Measurements from ENCODE around the gene PLCB4.

The PLCB4 gene

GRCh38 chr20:9478771-9479170 lies 409.9 kb downstream of the PLCB4 start:
- DNase-seq, result no peak

GRCh38 chr20:9480066-9480465 lies 411.2 kb downstream of the PLCB4 start:
- no peak for DNase-seq

GRCh38 chr20:9482180-9482579 lies 413.3 kb downstream of the PLCB4 start:
- DNase-seq, result no peak

GRCh38 chr20:9483131-9483530 lies 414.2 kb downstream of the PLCB4 start:
- no peak for DNase-seq

GRCh38 chr20:9485614-9486340 lies 416.9 kb downstream of the PLCB4 start:
- DNase-seq, result no peak

GRCh38 chr20:9487231-9487630 lies 418.3 kb downstream of the PLCB4 start:
- no peak for DNase-seq

- no peak for DNase-seq
Measured at GRCh38 chr20:9488063-9488462, 419.2 kb downstream of the PLCB4 start.

- DNase-seq, result no peak
Measured at GRCh38 chr20:9490161-9490560, 421.3 kb downstream of the PLCB4 start.

GRCh38 chr20:9490631-9491030 lies 421.7 kb downstream of the PLCB4 start:
- DNase-seq, result no peak

GRCh38 chr20:9491324-9491723 lies 422.4 kb downstream of the PLCB4 start:
- no peak for DNase-seq

GRCh38 chr20:9492067-9492466 lies 423.2 kb downstream of the PLCB4 start:
- no peak for DNase-seq

- no peak for DNase-seq
Measured at GRCh38 chr20:9493803-9494202, 424.9 kb downstream of the PLCB4 start.

GRCh38 chr20:9495701-9496100 lies 426.8 kb downstream of the PLCB4 start:
- no peak for DNase-seq

- no peak for DNase-seq
Measured at GRCh38 chr20:9496155-9496554, 427.3 kb downstream of the PLCB4 start.

GRCh38 chr20:9498322-9498721 lies 429.4 kb downstream of the PLCB4 start:
- DNase-seq, result no peak

- no peak for DNase-seq
Measured at GRCh38 chr20:9499126-9499899, 430.4 kb downstream of the PLCB4 start.

- DNase-seq, result no peak
Measured at GRCh38 chr20:9500121-9500520, 431.2 kb downstream of the PLCB4 start.

GRCh38 chr20:9501473-9501872 lies 432.6 kb downstream of the PLCB4 start:
- DNase-seq, result no peak

GRCh38 chr20:9503526-9504245 lies 434.8 kb downstream of the PLCB4 start:
- no peak for DNase-seq

- no peak for DNase-seq
Measured at GRCh38 chr20:9506280-9506821, 437.5 kb downstream of the PLCB4 start.

- DNase-seq, result no peak
Measured at GRCh38 chr20:9506964-9507369, 438.1 kb downstream of the PLCB4 start.

- DNase-seq, result no peak
Measured at GRCh38 chr20:9507544-9508239, 438.8 kb downstream of the PLCB4 start.

GRCh38 chr20:9508240-9508661 lies 439.4 kb downstream of the PLCB4 start:
- no peak for DNase-seq

Measured in stimulated activated CD4-positive, alpha-beta T cell treated with anti-CD3 and anti-CD28 coated beads, Interleukin-2, amount 100 ng/mL, for 24 hours (primary cell).